ENCODE data around the gene DISC1. TPM values are rescaled to one million over a fixed set of nuclear protein-coding genes. Genes with fewer than 3 reads are reported as not detected.

Gene DISC1
- polyA plus RNA-seq, 3 donors, result 5.5 to 14.7 (median 5.8) TPM

GRCh38 chr1:231738554-231738953 is 112.0 kb downstream of the DISC1 start:
- Histone ChIP-seq H3K27me3 (ENCODE audit: control insufficient read depth in 2 of 2, insufficient read depth in 2 of 2, low read length in 2 of 2) (no peaks in the 10 kb centered on the region), H4K20me1 (ENCODE audit: insufficient read depth, low read length) (peaks cover 71% of the 10 kb centered on the region), H2AFZ (ENCODE audit: insufficient read depth, low read depth, low read length, poor library complexity, severe bottlenecking) (no peak overlapping the region), H3K4me1 (ENCODE audit: control insufficient read depth in 1 of 2, insufficient read depth in 2 of 2, low read length in 2 of 2) (no peaks in the 10 kb centered on the region), H3K9me3 (replicated peaks in 1 of 2; ENCODE audit: control insufficient read depth in 1 of 2, insufficient read depth in 1 of 2, low read length in 2 of 2) (no peaks in the 10 kb centered on the region), H3K27ac (ENCODE audit: low read depth in 1 of 2, low read length in 2 of 2) (no peak overlapping the region), H3K79me2 (ENCODE audit: insufficient read depth, low read length) (peaks cover 23% of the 10 kb centered on the region), H3K4me2 (replicated peaks; ENCODE audit: extremely low read depth, low read length, poor library complexity, severe bottlenecking) (no peak overlapping the region), H3K36me3 (replicated peaks in 1 of 2; ENCODE audit: control insufficient read depth in 1 of 2, insufficient read depth in 2 of 2, low read length in 2 of 2) (peaks cover 12 to 29% of the 10 kb centered on the region in 2 donors), H3K9ac (ENCODE audit: insufficient read depth, low read length, poor library complexity, severe bottlenecking) (no peak overlapping the region), H3K4me3 (replicated peaks in 1 of 3; ENCODE audit: low read depth in 2 of 3, low read length in 3 of 3) (no peak overlapping the region)
- H3K27ac Mint-ChIP-seq, result no peak overlapping the region
- peaks cover 0 to 2% (median 1%) of the 10 kb centered on the region in 3 donors for H3K27me3 Mint-ChIP-seq (ENCODE audit: low read depth in 3 of 3)
- no CpG with 5 or more reads among the region's 1 CpG for WGBS (ENCODE audit: insufficient coverage)
- no peak for DNase-seq
- no peaks in the 10 kb centered on the region for H3K4me1 Mint-ChIP-seq
- peaks cover 0 to 4% (median 0%) of the 10 kb centered on the region in 7 donors for H3K9me3 Mint-ChIP-seq
- no peak overlapping the region for H3K4me3 Mint-ChIP-seq
- no peak for TF ChIP-seq CTCF (IDR thresholded peaks at IDR 0.05)
- H3K36me3 Mint-ChIP-seq, result peaks cover 30 to 40% of the 10 kb centered on the region in 2 donors
- intact Hi-C loops (cut with micrococcal nuclease), result no loop called here

GRCh38 chr1:231743966-231744365 is 117.4 kb downstream of the DISC1 start:
- Mint-ChIP-seq H3K27me3 (ENCODE audit: low read depth in 3 of 3) (peaks cover 0 to 2% (median 1%) of the 10 kb centered on the region in 3 donors), H3K4me3 (no peak overlapping the region), H3K9me3 (peaks cover 0 to 4% (median 0%) of the 10 kb centered on the region in 7 donors), H3K4me1 (peaks cover 15% of the 10 kb centered on the region), H3K27ac (no peak overlapping the region), H3K36me3 (peaks cover 14 to 31% of the 10 kb centered on the region in 2 donors)
- no peak for DNase-seq
- Histone ChIP-seq H3K36me3 (replicated peaks in 1 of 2; ENCODE audit: control insufficient read depth in 1 of 2, insufficient read depth in 2 of 2, low read length in 2 of 2) (peaks cover 12 to 20% of the 10 kb centered on the region in 2 donors), H2AFZ (ENCODE audit: insufficient read depth, low read depth, low read length, poor library complexity, severe bottlenecking) (no peak overlapping the region), H3K4me3 (replicated peaks in 1 of 3; ENCODE audit: low read depth in 2 of 3, low read length in 3 of 3) (no peak overlapping the region), H3K4me1 (ENCODE audit: control insufficient read depth in 1 of 2, insufficient read depth in 2 of 2, low read length in 2 of 2) (peaks cover 0 to 3% of the 10 kb centered on the region in 2 donors), H3K9ac (ENCODE audit: insufficient read depth, low read length, poor library complexity, severe bottlenecking) (no peak overlapping the region), H3K27ac (ENCODE audit: low read depth in 1 of 2, low read length in 2 of 2) (no peak overlapping the region), H3K4me2 (replicated peaks; ENCODE audit: extremely low read depth, low read length, poor library complexity, severe bottlenecking) (no peak overlapping the region), H4K20me1 (ENCODE audit: insufficient read depth, low read length) (peaks cover 56% of the 10 kb centered on the region), H3K79me2 (ENCODE audit: insufficient read depth, low read length) (peaks cover 48% of the 10 kb centered on the region), H3K27me3 (ENCODE audit: control insufficient read depth in 2 of 2, insufficient read depth in 2 of 2, low read length in 2 of 2) (no peaks in the 10 kb centered on the region), H3K9me3 (replicated peaks in 1 of 2; ENCODE audit: control insufficient read depth in 1 of 2, insufficient read depth in 1 of 2, low read length in 2 of 2) (no peaks in the 10 kb centered on the region)
- TF ChIP-seq CTCF (IDR thresholded peaks at IDR 0.05), result no peak
- intact Hi-C loops (cut with micrococcal nuclease), result no loop called here
- WGBS (ENCODE audit: insufficient coverage), result 100% methylated on average over 3 of the region's 4 CpGs

Measured in CD14-positive monocyte (primary cell).